ENCODE results near the gene LTB4R2.

GRCh38 chr14:24310646-24311604 lies 985 bp downstream of the LTB4R2 start, which contains the start of gene LTB4R:
- TF ChIP-seq ZNF281 (CRISPR knock-in tag; IDR thresholded peaks at IDR 0.05) (no peak), FOXK1 (CRISPR knock-in tag; IDR thresholded peaks at IDR 0.05) (no peak), CTCF (IDR thresholded peaks at IDR 0.05) (no peak; the same call in 1 of the 2 replicates), ETV6 (CRISPR knock-in tag; IDR thresholded peaks at IDR 0.05) (no peak), MAX (CRISPR knock-in tag; IDR thresholded peaks at IDR 0.05) (no peak), EMX1 (CRISPR knock-in tag; IDR thresholded peaks at IDR 0.05) (no peak), USF2 (CRISPR knock-in tag; IDR thresholded peaks at IDR 0.05) (no peak), TCF7 (CRISPR knock-in tag; IDR thresholded peaks at IDR 0.05; ENCODE audit: low read depth) (no peak), NR2C2 (CRISPR knock-in tag; IDR thresholded peaks at IDR 0.05) (no peak)

All from WTC11 (cell line).